ENCODE results near the gene SIGLEC7.
A peak's percentile ranks its signal among the peaks of the same experiment; 100 is the strongest.
"Not testable (repeated sequence)": the region's sequence is repeated elsewhere in the genome, so short reads cannot be mapped to it uniquely, and the experiment has no call there.

SIGLEC7 gene

DNA sequence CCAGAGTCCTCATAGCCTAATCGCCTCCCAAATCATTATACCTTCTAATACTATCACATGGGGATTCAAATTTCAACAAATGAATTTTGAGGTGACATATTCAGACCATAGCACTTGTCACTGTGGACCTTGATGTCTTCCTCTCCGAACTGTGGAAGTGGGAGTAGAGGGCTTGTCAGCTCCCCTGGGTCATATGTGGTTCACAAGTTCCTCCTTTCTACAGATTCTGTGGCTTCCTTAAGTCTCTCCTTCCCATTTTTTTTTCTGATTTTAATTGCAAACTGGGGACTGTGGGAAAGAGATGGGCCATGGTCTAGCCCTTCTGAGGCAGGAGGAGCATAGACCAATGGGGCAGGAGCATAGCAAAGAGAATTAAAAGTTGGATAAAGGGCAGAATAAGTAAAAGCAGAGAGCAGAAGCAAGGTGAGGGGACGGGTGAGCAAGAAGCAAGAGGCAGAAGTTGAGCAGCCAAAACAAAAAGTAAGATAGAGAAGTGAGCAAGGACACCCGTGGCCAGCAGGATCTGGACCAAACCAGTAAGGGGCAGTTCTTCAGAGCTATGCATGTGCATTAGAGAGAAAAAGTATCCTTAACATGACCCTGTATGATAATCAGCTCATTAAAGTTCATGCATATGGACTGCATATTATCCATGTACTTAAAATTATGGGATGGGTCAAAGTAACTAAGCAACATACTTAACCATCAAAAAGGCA lies 2.6 kb upstream of the SIGLEC7 start:
- peak; percentile 79 to 87 (median 79) for DNase-seq

DNA sequence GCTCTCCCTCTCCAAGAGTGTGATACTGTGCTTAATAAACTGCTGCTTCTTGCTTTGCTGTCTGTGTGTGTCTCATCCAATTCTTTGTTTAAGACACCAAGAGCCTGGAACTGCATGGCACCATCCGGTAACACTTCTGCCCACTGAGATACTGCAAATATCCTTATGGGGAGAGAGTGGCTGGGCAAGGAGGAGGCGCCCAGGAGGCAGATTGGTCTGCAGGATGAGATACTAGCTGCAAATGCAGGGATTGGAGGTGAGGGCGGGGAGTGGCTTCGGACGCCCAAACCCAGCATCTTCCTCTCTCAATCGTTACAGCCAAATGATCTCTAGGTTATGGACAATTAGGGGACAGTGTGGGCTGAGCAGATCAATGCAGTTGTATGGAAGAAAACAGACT lies 1.7 kb upstream of the SIGLEC7 start:
- no peak for DNase-seq

DNA sequence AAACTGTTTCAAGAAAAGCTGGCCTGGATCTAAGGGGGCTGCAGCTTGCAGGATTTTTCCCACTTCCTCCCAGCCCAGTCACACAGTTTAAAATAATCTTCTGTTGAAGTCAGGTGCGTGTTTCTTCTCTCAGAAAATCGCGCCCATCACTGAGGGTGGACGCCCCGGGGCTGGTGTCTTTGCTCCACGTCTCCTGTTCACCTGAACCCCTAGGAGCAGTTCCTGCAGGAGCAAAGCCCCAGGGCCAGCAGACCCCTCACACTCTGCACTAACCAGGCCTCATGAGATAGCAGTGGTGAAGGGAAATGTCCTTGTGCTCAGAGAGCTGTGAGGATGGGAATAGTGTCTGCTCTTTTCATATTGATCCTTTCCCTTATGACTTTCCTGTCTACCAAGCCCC lies 920 bp upstream of the SIGLEC7 start:
- DNase-seq, result no peak

DNA sequence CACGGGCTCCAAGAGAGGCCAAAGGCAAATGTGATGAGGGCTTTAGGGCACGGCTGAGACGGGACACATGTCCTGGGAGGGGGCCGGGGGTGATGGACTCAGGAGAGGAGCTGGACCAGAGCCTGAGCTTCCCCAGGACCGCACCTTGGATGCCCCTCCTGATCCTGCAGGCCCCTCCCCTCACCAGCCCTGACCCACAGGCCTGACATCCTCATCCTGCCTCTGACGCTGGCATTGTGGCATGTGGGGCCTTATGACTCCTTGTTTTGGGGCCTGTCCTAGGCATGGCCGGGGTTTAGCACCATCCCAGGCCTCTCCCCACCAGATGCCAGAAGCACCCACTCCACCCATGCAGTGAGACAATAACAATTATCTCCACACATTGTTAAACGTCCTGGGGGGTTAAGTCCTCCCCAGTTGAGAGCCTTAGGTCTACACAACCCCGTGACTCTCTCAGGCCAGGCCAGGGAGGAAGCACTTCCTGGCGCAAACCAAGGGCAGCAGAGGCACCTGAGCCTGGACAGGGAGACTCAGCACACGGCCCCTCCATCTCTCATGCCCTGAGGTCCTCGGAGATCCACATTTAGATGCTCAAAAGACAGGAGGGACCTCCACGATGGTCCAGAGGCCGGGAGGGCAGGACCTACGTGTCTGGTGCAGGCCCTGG lies 841 bp downstream of the SIGLEC7 start:
- not testable (repeated sequence) for DNase-seq

DNA sequence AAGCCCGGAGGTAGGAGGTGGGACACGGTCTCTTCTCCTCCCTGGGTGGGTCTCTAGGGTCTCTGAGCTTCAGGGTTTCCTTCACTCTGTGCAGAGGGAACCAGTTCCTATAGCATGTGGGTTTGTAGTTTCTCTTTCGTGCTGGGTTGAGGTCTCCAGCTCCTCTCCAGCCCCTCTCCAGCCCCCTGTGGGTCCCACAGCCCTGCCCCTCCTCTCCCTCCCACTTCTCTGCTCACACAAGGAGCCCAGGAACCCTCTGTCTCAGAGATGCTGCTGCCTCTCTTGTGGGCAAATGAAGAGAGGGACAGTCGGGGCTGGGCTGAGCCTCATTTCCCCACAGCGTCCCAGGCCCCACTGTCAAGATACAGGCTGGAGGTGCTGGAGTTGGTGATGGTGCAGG lies 1.4 kb downstream of the SIGLEC7 start:
- DNase-seq, result no peak

DNA sequence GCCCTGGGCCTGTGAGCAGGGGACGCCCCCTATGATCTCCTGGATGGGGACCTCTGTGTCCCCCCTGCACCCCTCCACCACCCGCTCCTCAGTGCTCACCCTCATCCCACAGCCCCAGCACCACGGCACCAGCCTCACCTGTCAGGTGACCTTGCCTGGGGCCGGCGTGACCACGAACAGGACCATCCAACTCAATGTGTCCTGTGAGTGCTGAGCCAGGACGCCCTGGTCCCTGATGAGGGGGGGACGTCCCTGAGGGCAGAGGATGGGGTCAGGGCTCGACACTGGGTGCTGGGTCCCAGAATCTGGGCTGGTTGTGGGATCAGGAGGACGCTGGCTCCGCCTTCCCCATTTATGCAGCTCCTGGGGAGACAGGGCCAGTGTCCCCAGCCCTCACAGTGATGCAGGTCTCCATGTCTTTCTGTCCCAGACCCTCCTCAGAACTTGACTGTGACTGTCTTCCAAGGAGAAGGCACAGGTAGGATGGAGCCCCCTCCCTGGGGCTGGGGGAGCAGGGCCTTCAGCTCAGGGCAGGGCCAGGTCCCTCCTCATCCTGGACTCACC lies 2.5 kb downstream of the SIGLEC7 start:
- no peak for DNase-seq

DNA sequence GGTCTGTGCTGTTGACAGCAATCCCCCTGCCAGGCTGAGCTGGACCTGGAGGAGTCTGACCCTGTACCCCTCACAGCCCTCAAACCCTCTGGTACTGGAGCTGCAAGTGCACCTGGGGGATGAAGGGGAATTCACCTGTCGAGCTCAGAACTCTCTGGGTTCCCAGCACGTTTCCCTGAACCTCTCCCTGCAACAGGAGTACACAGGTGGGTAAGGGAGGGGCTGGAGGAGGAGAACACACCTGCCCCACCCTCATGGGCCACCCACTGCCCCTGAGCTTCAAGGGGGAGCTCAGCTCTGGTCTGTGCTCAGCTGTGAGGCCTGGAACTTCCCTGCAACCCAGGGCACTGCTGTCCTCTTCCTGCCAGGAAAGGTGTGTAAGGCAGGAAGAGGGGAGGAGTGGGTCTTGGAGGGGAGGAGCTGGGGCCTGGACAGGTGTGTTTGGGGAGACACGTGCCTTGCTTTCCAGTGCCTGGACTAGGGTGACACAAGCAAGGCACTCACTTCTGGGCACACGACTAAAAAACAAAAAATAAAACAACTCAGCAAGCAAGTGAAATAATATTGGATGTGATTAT lies 3.9 kb downstream of the SIGLEC7 start:
- no peak for DNase-seq

DNA sequence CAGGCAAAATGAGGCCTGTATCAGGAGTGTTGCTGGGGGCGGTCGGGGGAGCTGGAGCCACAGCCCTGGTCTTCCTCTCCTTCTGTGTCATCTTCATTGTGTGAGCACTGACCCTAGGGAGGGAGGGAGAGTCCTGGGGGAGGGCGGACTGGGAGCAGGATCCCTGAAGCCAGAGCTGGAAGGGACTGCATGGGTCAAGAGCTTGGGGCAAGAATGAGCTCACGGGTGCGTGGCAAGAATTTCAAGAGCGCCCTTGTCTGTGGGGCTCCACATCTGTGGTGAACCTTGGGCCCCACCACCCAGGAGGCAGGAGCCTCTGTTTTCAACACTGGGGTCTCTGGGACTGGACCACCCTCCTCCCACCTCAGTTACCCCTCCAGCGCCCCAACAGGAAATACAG lies 4.7 kb downstream of the SIGLEC7 start:
- no peak for DNase-seq

DNA sequence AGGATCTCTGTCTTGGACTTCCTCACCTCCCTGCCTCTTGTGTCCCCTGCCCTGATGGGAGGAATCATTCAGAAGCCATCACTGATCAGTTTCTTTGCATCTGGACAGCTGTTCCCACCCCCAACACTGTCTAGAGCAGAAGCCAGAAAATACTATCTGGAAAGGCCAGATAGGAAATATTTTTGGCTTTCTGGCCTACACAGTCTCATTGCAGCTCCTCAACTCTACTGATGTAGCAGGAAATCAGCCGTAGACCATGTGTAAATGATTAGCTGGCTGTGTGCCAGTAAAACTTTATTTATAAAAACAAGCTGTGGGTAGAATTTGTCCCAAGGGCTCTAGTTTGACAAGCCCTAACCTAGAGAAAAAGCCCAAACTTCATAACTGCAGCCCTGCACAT lies 5.6 kb downstream of the SIGLEC7 start:
- DNase-seq, result no peak

DNA sequence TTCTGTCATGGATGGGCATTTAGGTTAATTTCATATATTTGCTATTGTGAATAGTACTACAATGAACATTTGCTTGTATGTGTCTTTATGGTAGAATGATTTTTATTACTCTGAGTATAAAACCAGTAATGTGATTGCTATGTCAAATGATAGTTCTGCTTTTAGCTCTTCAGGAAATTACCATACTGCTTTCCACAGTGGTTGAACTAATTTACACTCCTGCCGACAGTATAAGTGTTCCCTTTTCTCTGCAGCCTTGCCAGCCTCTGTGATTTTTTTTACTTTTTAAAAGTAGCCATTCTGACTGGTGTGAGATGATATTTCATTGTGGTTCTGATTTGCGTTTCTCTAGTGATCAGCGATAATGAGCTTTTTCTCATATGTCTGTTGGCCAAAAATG lies 6.5 kb downstream of the SIGLEC7 start:
- DNase-seq, result peak in 2 of 3 donors; percentile 64 to 70

DNA sequence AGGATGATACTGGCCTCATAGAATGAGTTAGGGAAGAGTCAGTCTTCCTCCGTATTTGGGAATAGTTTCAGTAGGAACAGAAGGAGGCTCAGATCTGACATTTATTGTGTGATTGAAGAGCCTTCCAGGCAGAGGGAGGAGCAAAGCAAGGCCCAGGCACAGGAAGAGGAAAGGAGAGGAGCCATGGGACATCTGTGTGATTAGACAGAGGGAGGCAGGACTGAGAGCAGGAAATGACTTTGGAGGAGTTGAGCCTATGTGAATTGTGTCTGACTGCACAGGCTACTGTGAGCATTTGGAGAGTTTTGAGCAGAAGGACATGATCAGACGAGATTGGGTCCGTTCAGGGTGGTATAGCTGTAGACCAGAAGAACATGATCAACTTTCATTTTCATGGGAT lies 8.5 kb downstream of the SIGLEC7 start:
- no peak for DNase-seq

DNA sequence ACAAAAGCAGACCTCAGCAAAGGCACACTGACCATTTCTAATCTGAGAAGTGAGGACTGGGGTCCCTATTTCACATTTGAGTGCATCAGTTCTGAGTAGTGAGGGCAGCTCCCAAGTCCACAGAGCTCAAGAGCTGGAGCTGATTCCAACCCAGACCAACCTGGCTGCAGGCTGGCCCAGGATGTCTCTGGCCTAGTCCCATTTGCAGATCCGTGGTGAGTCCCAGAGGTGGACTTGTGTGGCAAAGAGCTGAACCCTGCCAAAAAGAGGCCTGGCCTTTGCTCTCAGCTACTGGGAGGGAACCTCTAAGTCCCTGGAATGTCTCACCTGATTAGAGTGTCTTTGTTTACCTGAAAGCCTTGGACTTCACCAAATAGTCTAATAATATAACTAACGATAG lies 14.6 kb downstream of the SIGLEC7 start:
- no peak for DNase-seq

DNA sequence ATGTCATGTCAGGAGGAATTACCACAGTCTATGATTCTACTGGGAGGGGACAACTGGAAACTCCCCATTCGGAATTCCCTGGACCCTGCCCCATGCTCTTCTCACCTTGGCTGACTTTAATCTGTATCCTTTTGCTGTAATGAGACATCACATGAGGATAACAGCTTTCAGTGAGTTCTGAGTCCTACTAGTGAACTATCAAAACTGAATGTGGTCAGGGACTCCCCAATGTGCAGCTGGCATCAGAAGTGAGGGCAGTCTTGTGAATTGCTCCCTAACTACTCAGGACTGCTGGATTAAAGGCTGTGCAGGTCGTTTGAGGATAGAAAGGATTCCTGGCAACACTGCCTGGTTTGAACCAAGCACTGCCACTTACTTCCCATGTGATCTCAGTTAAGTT lies 15.2 kb downstream of the SIGLEC7 start:
- DNase-seq, result no peak

DNA sequence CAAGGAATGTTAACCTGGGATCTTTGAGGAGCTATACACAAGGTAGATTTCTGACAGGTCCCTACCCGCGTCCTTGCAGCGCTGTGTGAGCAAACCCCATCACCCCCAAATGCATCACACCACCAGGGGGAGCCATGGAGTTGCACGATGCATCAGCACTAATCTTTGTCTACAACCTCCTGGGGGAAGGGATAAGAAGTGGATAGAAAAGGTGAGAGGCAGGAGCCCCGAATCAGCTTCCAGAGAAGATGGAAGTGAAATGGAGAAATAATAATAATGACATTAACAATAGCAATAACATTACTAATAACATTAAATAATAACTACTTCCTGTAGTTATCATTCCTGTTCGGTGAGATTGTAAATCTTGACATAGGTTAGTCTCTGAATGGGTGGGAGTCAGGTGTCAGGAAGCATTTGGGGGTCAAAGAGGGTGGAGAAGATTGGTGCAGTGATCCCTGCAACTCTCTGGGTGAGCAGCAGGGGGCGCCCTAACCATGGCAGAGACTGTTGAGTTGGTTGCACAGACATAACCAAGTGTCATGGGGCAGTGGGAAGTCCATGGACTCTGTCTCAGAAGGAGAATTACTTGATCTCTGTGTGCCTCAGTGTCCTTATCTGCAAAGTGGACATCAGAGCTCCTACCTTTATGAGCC lies 16.5 kb downstream of the SIGLEC7 start:
- DNase-seq, result peak; percentile 81 to 92 (median 85)

DNA sequence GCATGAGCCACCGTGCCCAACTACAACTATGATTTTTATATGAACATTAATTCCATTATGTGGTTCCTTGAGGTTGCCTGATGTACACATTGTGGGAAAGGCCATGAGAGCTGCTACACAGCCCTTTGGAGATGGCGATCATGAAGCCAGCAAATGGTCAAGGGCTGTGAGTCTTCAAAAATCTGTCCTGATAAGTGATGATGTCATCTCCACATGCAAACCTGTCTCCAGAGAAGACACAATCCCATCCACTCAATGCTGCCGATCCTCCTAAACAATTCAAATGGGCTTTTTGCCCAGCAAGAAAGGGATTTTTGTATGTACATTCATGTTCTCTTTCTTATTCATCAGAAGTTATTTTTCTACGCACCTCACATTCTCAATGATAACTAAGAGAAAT lies 17.6 kb downstream of the SIGLEC7 start:
- DNase-seq, result no peak

DNA sequence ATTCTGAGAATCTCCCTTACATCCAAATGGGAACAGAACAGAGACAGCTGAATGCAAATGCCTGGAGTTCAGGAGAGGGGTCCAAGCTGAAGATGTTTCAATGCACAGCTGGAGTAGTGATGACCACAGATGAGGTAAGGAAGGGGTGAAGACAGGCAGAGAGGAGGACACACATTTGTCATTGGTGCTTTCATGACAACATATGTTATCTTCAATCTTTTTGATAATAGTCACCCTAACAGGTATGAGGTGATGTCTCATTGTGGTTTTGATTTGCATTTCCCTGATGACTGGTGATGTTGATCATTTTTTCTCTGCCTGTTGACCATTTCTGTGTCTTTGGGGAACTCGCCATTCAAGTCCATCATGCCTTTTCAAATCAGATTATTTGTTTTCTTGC lies 19.2 kb downstream of the SIGLEC7 start:
- no peak for DNase-seq

DNA sequence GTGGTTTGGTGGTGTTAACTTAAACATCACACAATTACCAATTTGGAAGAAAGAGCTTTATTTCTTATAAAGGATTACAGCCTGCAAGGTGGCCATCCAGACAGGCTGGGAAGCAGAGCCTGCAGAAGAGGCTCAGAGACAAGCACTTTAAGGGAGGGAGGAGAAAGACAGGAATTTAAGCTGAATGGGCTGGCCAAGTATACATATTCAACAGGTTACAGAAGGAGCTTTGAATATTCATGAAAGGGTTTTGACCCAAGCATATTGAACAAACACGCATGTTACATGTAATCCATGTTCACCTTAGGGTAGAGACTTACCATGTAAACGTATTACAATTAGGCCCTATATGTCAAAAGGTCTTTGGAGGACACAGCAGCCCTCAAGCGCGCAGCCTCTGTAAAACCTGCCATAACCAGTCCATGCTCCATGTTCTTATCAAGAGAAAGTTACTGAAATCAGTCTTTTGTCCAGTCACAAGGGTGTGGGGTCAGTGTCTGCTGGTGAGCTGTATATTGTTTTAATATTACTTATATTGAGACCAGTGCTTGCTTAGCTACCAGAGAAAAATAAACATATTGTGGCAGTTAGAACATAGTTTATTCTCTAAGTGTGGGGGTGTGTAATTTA lies 19.9 kb downstream of the SIGLEC7 start:
- no peak for DNase-seq

DNA sequence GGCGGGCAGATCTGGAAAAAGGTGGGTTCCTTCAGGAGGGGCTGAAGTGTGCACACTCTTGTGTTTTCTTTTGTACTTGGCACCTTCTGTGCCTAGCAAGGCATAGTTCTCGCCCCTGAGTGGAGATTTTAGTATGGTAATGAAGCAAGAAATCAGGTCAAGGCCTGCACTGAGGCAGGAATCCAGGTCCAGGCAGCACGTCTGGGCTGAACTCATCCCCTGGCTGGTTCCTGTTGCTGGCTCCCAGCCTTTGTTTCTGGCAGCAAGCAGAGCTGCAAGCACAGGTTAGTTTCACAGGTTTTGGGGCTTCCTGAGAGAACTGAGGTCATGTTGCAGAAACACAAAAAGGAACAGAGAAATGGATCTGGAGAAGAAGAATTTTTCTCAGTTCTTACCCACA lies 21.2 kb downstream of the SIGLEC7 start:
- DNase-seq, result no peak

DNA sequence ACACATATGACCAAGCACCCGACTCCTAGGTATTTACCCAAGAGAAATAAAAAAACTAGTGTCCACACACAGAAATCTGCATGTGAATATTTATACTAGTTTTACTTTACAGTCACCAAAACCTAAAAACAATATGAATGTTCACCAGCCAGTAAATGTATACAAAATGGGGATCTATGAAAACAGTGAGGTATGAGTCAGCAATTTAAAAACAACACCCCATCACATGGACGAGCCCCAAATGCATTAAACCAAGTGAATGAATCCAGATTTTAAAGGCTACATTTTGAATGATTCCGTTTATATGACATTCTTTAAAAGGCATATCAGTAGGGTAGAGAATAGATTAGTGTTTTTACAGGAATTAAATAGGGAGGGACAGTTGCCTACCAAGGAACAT lies 22.1 kb downstream of the SIGLEC7 start:
- DNase-seq, result no peak

DNA sequence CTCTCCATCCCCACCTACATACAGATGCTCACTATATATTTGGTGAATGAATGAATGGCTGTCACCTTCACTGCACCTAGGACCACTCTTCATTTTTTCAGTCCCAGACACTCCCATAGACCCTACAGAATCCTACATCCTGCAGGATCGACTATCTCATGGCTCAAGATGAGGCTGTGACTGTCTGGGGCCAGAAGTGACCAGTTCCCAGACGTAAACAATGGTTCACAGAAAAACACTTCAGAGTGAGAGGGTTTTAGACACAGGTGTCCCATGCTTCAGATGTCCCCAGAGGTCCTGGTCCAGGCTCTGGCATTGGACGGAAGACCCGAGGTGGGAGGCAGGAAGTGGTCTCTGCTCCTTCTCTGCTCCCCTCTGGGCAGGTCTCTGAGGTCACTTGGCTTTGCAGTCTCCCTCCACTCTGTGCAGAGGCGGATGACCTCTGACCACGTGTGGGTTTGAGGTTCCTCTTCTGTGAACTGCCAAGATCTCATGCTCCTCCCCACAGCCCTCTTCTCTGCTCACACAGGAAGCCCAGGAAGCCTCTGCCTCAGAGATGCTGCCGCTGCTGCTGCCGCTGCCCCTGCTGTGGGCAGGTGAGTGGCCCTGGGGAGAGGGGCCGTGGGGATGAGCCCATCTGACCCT lies 24.9 kb downstream of the SIGLEC7 start:
- DNase-seq, result peak; percentile 86 to 87 (median 86)

DNA sequence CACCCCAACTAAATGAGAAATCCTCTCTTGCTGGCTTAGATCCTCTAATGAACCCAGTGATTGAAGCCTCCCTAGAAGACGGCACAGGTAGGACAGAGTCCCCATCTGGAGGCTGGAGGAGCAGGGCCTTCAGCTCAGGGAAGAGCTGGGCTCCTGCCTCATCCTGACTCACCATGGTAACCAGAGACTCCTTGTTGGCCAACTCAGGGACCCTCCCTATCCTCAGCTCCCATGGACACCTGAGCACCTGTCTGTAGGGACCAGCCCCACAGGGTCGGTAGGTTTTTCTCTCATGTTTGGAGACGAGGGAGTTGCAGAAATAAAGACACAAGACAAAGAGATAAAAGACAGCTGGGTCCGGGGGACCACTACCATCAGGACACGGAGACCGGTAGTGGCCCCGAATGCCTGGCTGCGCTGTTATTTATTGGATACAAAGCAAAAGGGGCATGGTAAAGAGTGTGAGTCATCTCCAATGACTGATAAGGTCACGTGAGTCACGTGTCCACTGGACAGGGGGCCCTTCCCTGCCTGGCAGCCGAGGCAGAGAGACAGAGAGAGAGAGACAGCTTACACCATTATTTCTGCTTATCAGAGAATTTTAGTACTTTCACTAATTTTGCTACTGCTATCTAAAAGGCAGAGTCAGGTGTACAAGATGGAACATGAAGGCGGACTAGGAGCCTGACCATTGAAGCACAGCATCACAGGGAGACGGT lies 26.6 kb downstream of the SIGLEC7 start:
- no peak for DNase-seq
